ENCODE results near the gene MAGI3. TPM values are rescaled to one million over a fixed set of nuclear protein-coding genes. Genes with fewer than 3 reads are reported as not detected.
A peak's percentile ranks its signal among the peaks of the same experiment; 100 is the strongest.

Gene MAGI3
- total and polyA plus RNA-seq, 2 of the 13 experiments (the other 11 are each of a cell fraction or from before 2014, with no cell fraction given) = 4.0 to 11.8 TPM

- CTCF ChIA-PET (ENCODE audit: low intra/inter-chr PET ratio, low total read pairs) = no interaction called here
- no peak for FAIRE-seq
- no peak for TF ChIP-seq ZBTB44 (CRISPR knock-in tag; IDR thresholded peaks at IDR 0.05)
- no peak for TF ChIP-seq ARNT (IDR thresholded peaks at IDR 0.05)
- no peak for TF ChIP-seq POLR2A (IDR thresholded peaks at IDR 0.05; ENCODE audit: insufficient read depth in 1 of 2, low read depth in 2 of 2, low read length in 2 of 2)
- TF ChIP-seq MIER3 (CRISPR knock-in tag; IDR thresholded peaks at IDR 0.05; ENCODE audit: borderline replicate concordance) = no peak
- TF ChIP-seq ZSCAN12 (CRISPR knock-in tag; IDR thresholded peaks at IDR 0.05) = no peak
- TF ChIP-seq ARNT2 (CRISPR knock-in tag; IDR thresholded peaks at IDR 0.05; ENCODE audit: low read depth) = no peak
- no peak for TF ChIP-seq ZBTB40 (IDR thresholded peaks at IDR 0.05)
- no peak for TF ChIP-seq ZBTB40 (CRISPR knock-in tag; IDR thresholded peaks at IDR 0.05)
- no peak for TF ChIP-seq JDP2 (CRISPR knock-in tag; IDR thresholded peaks at IDR 0.05; ENCODE audit: borderline replicate concordance)
- TF ChIP-seq MAFF (IDR thresholded peaks at IDR 0.05; ENCODE audit: low read depth, low read length) = no peak
- no peak for TF ChIP-seq ZFP91 (CRISPR knock-in tag; IDR thresholded peaks at IDR 0.05; ENCODE audit: borderline replicate concordance)
- TF ChIP-seq PATZ1 (CRISPR knock-in tag; IDR thresholded peaks at IDR 0.05) = no peak
Observed at GRCh38 chr1:113517983-113518382, 127.7 kb downstream of the MAGI3 start.

More at GRCh38 chr1:113517983-113518382, 127.7 kb downstream of the MAGI3 start:
- peak overlapping the region; percentile 39 for H3K27ac ChIP-seq (ENCODE audit: extremely low read length, insufficient read depth, low read length)
- H3K9ac ChIP-seq (ENCODE audit: insufficient read depth, low read depth, low read length) = no peak overlapping the region
- ATAC-seq (no peak), DNase-seq (ENCODE audit: low spot score) (no peak)
- H3K36me3 ChIP-seq (replicated peaks in 1 of 2; ENCODE audit: control insufficient read depth in 1 of 2, insufficient read depth in 2 of 2, low read length in 2 of 2) = no peaks in the 10 kb centered on the region
- no peaks in the 10 kb centered on the region; the same call in 1 of the 2 replicates for H4K20me1 ChIP-seq (ENCODE audit: insufficient read depth, low read length)
- POLR2A ChIA-PET = interaction anchor here (2.7 kb wide), 1 partner anchor 10 kb away, joined by 16 read pairs; no protein-coding TSS in a partner anchor
- H3K4me3 ChIP-seq (replicated peaks in 1 of 3; ENCODE audit: insufficient read depth in 1 of 3, low read depth in 2 of 3, low read length in 3 of 3) = no peak overlapping the region; a peak in 1 of 6 replicates
- no peaks in the 10 kb centered on the region for H3K9me3 ChIP-seq (ENCODE audit: low read length)
- no peak overlapping the region for H2AFZ ChIP-seq (ENCODE audit: low read length)
- H3K4me1 ChIP-seq (ENCODE audit: insufficient read depth, low read length) = peaks cover 51% of the 10 kb centered on the region
- intact Hi-C loops (cut with micrococcal nuclease; ENCODE audit: unreplicated experiment) (no loop called here), in situ Hi-C loops (cut with HindIII; ENCODE audit: extremely low pct_ligation_motif_present, low pct_unique_long_range_greater_than_20kb) (no loop called here)
- no peak overlapping the region for H3K4me2 ChIP-seq (ENCODE audit: low read depth, low read length)
- no peaks in the 10 kb centered on the region for H3K27me3 ChIP-seq (ENCODE audit: control insufficient read depth in 1 of 2, insufficient read depth in 2 of 2, low read length in 2 of 2)
- BruUV-seq (replicated peaks) = no TSS peak
- H3K79me2 ChIP-seq (ENCODE audit: insufficient read depth, low read length) = peaks cover 7% of the 10 kb centered on the region
